Activated naive CD8-positive, alpha-beta T cell treated with anti-CD3 and anti-CD28 coated beads, Interleukin-2, amount 50 U/mL, for 24 hours (primary cell): ENCODE results near the gene DPP9.
"Not testable (repeated sequence)": the region's sequence is repeated elsewhere in the genome, so short reads cannot be mapped to it uniquely, and the experiment has no call there.

Experiments
- ATAC-seq: fragments of 150-1000 bp; cut with Tn5 transposase; one replicate; pipeline ENCODE4 v1.10.0; 2021
- DNase-seq: peaks from one replicate; pipeline ENCODE4 v3.0.0; 2021
- H3K27ac Mint-ChIP-seq: one replicate; pipeline ENCODE4 v1.8.0; 2021; ENCODE audit warnings: mild to moderate bottlenecking, mixed read lengths
- H3K27me3 Mint-ChIP-seq: one replicate; pipeline ENCODE4 v1.8.0; 2021; ENCODE audit warnings: mixed read lengths
- H3K36me3 Mint-ChIP-seq: one replicate; pipeline ENCODE4 v1.8.0; 2021; ENCODE audit warnings: low read depth, mixed read lengths
- H3K4me1 Mint-ChIP-seq: one replicate; pipeline ENCODE4 v1.8.0; 2021; ENCODE audit warnings: mixed read lengths
- H3K4me3 Mint-ChIP-seq: one replicate; pipeline ENCODE4 v1.8.0; 2021; ENCODE audit warnings: mild to moderate bottlenecking, moderate library complexity, mixed read lengths
- H3K9me3 Mint-ChIP-seq: one replicate; pipeline ENCODE4 v1.8.0; 2021; ENCODE audit warnings: mixed read lengths

DPP9 gene

DNA sequence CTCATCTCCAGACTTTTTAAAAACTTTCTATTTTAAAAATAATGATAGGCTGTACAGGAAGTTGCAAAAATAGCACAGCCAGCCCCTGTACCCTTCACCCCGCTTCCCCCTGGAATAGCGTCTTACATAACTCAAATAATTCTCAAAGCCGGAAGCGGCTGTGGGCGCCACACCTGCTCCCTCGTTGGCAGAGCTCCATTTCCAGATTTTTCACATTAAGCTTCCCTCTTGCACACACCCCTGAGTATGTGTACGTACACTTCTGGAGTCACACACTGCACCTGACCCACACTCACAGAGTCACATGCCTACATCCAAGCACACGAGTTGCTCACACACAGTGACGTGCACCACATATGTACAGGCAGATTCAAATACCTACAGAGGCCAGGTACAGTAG lies 24.9 kb upstream of the DPP9 start:
- H3K36me3 Mint-ChIP-seq: no peaks in the 10 kb centered on the region

DNA sequence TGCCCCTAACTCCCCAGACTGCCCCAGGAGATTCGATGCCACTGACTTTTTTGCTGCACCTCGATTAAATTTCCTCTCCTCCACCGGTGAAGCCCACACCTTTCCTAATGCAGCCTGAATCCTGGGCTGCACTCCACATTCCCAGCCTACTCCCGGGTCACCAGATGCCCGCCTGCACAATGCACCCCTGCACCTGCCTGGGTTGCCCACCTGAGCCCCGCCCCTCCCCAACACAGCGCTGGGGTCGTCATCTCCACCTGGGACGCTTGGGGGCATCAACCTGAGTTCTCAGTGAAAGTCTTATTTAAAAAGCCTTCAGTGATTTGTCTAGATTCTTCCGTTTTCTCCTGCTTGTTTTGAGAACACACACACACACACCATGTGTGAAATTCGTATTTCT lies 24.5 kb upstream of the DPP9 start:
- Mint-ChIP-seq H3K4me3 (no peak overlapping the region), H3K27ac (no peak overlapping the region), H3K4me1 (no peaks in the 10 kb centered on the region), H3K36me3 (no peaks in the 10 kb centered on the region), H3K9me3 (no peaks in the 10 kb centered on the region), H3K27me3 (peaks cover 17% of the 10 kb centered on the region)
- ATAC-seq (no peak), DNase-seq (no peak)

More for the DNA sequence above, 24.9 kb upstream of the DPP9 start:
- Mint-ChIP-seq H3K9me3 (no peaks in the 10 kb centered on the region), H3K4me3 (no peak overlapping the region), H3K27ac (no peak overlapping the region), H3K27me3 (peaks cover 14% of the 10 kb centered on the region), H3K4me1 (no peaks in the 10 kb centered on the region)
- DNase-seq (no peak), ATAC-seq (no peak)

- Mint-ChIP-seq H3K27me3 (peaks cover 23% of the 10 kb centered on the region), H3K4me3 (no peak overlapping the region), H3K27ac (no peak overlapping the region), H3K36me3 (no peaks in the 10 kb centered on the region), H3K4me1 (no peaks in the 10 kb centered on the region), H3K9me3 (no peaks in the 10 kb centered on the region)
- ATAC-seq: no peak
- no peak for DNase-seq
These were observed 22.3 kb upstream of the DPP9 start for GRCh38 chr19:4745986-4746385.

GRCh38 chr19:4745175-4745574 lies 21.5 kb upstream of the DPP9 start:
- H3K4me1 Mint-ChIP-seq, H3K4me3 Mint-ChIP-seq, ATAC-seq, H3K36me3 Mint-ChIP-seq, H3K27ac Mint-ChIP-seq, DNase-seq, H3K9me3 Mint-ChIP-seq: not testable (repeated sequence)
- H3K27me3 Mint-ChIP-seq: peaks cover 23% of the 10 kb centered on the region

GRCh38 chr19:4744451-4745174 lies 21.0 kb upstream of the DPP9 start:
- no peak for ATAC-seq
- Mint-ChIP-seq H3K4me1 (no peaks in the 10 kb centered on the region), H3K36me3 (no peaks in the 10 kb centered on the region), H3K27me3 (peaks cover 20% of the 10 kb centered on the region), H3K27ac (no peak overlapping the region), H3K9me3 (no peaks in the 10 kb centered on the region), H3K4me3 (no peak overlapping the region)
- no peak for DNase-seq

DNA sequence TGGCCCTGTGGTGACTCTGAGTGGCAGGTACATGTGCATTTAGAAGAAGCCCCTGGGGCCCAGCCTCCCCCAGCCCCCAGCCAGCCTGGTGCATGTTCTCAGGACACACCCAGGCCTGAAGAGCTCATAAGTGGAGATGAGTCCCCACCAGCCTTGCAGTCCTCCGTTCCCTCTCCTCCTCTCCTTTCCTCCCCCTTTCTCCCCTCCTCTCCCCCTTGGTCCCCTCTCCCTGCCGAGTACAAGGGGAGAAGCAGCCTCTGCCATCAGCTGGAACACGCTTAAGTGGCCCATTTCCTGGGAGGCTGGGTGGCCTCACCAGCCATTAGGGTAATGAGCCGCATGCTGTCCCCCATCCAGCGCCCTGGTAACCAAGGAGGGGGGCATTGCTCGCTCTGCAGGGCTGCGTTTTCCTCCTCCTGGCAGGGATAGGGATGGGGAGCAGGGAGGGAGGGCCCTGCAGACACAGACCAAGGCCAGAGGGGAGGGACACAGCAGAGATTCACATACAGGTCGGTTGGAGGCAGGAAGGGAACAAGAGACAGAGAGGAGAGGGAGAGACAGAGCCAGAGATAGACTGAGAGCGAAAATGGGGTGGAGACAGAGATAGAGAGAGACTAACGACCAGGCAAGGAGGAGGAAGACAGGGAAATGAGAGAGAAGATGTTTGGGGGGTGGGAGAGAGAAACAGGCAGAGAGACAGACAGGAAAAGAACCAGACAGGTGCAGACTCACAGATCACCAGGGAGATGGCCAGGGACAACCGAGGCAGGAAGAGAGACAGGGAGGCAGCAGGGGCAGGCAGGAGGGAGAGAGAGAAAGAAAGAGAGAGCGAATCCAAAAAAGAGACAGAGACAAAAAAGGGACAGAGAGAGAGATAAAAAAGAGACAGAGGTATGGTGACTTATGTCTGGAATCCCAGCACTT lies 19.3 kb upstream of the DPP9 start:
- Mint-ChIP-seq H3K9me3 (no peaks in the 10 kb centered on the region), H3K4me1 (no peaks in the 10 kb centered on the region), H3K36me3 (no peaks in the 10 kb centered on the region), H3K27ac (no peak overlapping the region), H3K4me3 (no peak overlapping the region), H3K27me3 (peaks cover 14% of the 10 kb centered on the region)
- DNase-seq (no peak), ATAC-seq (no peak)

GRCh38 chr19:4740092-4740491 lies 16.4 kb upstream of the DPP9 start:
- Mint-ChIP-seq H3K27ac (no peak overlapping the region), H3K4me1 (no peaks in the 10 kb centered on the region), H3K4me3 (no peak overlapping the region), H3K27me3 (peaks cover 11% of the 10 kb centered on the region), H3K36me3 (no peaks in the 10 kb centered on the region), H3K9me3 (no peaks in the 10 kb centered on the region)
- DNase-seq: no peak
- ATAC-seq: no peak

GRCh38 chr19:4738734-4739133 lies 15.1 kb upstream of the DPP9 start:
- Mint-ChIP-seq H3K4me1 (no peaks in the 10 kb centered on the region), H3K27ac (no peak overlapping the region), H3K4me3 (no peak overlapping the region), H3K36me3 (no peaks in the 10 kb centered on the region), H3K9me3 (no peaks in the 10 kb centered on the region), H3K27me3 (peaks cover 12% of the 10 kb centered on the region)
- ATAC-seq: no peak
- no peak for DNase-seq

DNA sequence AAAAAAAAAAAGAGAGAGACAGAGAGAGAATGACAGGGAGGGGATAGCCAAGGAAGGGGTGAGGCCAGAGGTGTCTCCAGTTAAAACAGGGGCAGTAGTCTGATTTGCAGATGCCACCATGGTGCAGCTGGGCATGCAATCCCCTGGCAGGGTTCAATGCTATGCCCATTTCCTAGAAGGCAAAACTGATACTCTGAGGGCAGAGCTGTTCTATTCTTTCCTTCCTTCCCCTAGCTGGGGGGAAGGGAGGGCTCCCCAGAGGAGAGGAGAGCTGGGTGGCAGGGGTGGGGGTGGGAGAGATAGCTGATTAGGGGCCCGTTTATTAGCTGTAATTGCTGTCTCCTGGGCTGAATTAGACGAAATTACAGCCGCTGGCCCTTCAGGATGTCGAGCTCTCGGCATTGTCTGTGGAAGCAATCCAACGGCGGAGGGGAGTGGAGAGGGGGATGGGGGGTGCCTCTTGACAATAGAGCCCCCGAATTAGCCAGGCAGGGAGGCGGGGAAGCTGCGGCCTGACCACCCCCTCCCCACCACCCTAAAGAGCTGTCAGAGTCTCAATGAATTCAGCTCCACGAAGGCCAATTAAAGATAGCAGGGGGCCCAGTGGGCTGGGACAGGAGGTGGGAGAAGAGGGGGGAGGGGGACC lies 14.4 kb upstream of the DPP9 start:
- Mint-ChIP-seq H3K27ac (no peak overlapping the region), H3K27me3 (peaks cover 10% of the 10 kb centered on the region), H3K36me3 (no peaks in the 10 kb centered on the region), H3K9me3 (no peaks in the 10 kb centered on the region), H3K4me3 (no peak overlapping the region), H3K4me1 (no peaks in the 10 kb centered on the region)
- ATAC-seq (no peak), DNase-seq (no peak)

- Mint-ChIP-seq H3K4me1 (peaks cover 5% of the 10 kb centered on the region), H3K27ac (no peak overlapping the region), H3K4me3 (no peak overlapping the region), H3K36me3 (no peaks in the 10 kb centered on the region), H3K27me3 (peaks cover 8% of the 10 kb centered on the region), H3K9me3 (no peaks in the 10 kb centered on the region)
- DNase-seq: no peak
- ATAC-seq: no peak
These were observed 10.2 kb upstream of the DPP9 start for GRCh38 chr19:4733755-4734345.

GRCh38 chr19:4732680-4733114 lies 9.1 kb upstream of the DPP9 start:
- no peaks in the 10 kb centered on the region for H3K36me3 Mint-ChIP-seq
- H3K27me3 Mint-ChIP-seq: peaks cover 6% of the 10 kb centered on the region
- H3K4me3 Mint-ChIP-seq: peak overlapping the region; percentile 48
- no peaks in the 10 kb centered on the region for H3K9me3 Mint-ChIP-seq
- peaks cover 5% of the 10 kb centered on the region for H3K4me1 Mint-ChIP-seq
- no peak overlapping the region for H3K27ac Mint-ChIP-seq
- DNase-seq (peak; percentile 41), ATAC-seq (peak; percentile 82)

- H3K27ac Mint-ChIP-seq: no peak overlapping the region
- peak; percentile 75 for DNase-seq
These were observed 7.1 kb upstream of the DPP9 start for GRCh38 chr19:4730740-4731171.

DNA sequence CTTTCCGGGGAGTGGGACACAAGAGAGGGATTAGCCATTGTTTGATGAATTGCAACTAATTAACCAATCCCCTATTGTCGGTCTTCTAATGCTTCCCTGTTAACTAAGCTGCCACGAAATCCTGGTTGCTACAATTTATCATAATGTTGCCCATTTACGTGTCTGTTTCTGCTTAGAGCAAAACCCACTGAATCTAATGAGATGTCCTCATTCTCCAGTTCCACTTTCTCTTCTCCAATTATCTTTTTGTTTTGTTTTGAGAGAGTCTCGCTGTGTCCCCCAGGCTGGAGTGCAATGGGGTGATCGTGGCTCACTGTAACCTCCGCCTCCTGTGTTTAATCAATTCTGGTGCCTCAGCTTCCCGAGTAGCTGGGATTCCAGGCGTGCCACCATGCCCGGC lies 5.2 kb upstream of the DPP9 start:
- no peak overlapping the region for H3K4me3 Mint-ChIP-seq
- H3K27me3 Mint-ChIP-seq: peaks cover 13% of the 10 kb centered on the region
- H3K36me3 Mint-ChIP-seq: peaks cover 5% of the 10 kb centered on the region
- H3K9me3 Mint-ChIP-seq: no peaks in the 10 kb centered on the region
- ATAC-seq: no peak
- H3K4me1 Mint-ChIP-seq: peaks cover 19% of the 10 kb centered on the region
- DNase-seq: no peak
- H3K27ac Mint-ChIP-seq: no peak overlapping the region

More at GRCh38 chr19:4730740-4731171, 7.1 kb upstream of the DPP9 start:
- Mint-ChIP-seq H3K4me1 (peaks cover 5% of the 10 kb centered on the region), H3K36me3 (no peaks in the 10 kb centered on the region), H3K27me3 (peaks cover 6% of the 10 kb centered on the region), H3K4me3 (no peak overlapping the region), H3K9me3 (no peaks in the 10 kb centered on the region)
- peak; percentile 79 for ATAC-seq
